NCI-H748 (cell line): ENCODE results near the gene SEL1L2.

Experiments
- DNase-seq: peaks from one replicate; lab custom pipeline; 2025; ENCODE audit not compliant: unreplicated experiment; lab: John Stamatoyannopoulos, UW

SEL1L2 gene

DNA sequence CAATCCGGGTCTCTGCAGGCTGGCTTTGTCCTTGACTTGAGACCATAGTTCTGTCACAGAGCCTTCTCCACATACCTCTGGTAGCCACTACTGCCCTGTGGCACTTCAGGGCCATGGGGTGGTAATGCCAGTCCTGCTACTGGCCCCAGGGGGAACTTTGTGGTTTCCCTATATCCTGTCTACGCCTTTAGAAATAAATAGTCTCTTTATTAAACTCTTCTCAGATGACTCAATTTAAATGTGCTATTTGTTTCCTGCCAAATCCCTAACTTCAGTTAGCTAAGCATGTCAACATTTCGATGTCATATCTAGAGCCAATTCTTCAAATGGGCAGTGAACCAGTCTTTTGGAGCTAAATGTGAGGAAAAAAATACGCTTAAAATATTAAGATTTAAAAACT, 60.1 kb downstream of the SEL1L2 start:
- no peak for DNase-seq

DNA sequence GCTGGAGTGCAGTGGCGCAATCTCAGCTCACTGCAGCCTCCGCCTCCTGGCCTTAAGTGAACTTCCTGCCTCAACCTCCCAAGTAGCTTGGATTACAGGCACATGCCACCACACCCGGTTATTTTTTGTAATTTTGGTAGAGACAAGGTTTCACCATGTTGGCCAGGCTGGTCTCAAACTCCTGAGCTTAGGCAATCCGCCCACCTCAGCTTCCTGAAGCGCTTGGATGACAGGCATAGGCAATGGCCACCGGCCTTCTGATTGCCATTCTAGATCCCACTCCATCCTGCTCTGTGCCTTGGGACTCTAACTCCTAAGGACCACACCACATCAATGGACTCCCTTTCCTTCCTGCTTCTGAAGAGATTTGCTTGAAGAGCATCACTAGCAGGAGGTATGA, 60.6 kb downstream of the SEL1L2 start:
- DNase-seq, result no peak

DNA sequence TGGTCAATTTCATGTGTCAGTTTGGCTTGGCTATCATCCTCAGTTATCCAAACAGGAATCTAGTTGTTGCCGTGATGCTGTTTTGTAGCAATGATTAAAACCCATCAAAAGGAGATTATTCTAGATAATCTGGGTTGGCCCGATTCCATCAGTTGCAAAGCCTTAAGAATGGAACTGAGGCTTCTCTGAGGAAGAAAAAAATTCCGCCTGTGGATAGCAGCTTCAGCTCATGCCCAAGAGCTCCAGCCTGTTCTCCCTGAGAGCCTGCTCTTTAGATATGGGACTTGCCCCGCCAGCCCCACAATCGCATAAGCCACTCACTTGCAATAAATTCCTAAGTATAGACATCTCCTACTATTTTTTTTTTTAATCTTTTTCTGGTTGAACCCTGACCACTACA, 61.5 kb downstream of the SEL1L2 start:
- DNase-seq, result no peak

DNA sequence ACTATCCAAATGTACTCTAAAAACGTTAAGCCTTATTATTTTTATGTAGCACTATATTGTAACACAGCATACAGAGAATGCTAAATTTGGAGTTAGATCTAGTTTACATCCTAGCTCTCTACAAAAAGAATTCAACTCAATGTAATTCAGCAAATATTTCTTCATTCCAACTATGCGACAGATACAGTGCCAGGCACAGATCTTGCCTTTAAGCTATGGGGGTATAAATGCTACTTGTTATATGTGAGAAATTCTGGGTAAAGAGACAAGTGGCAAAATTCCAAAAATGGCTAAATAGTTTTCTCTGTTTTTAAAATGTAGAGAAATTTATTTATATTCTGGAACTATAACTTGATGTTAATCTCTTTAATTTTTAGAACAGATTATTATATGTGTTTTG, 63.2 kb downstream of the SEL1L2 start:
- DNase-seq, result no peak

DNA sequence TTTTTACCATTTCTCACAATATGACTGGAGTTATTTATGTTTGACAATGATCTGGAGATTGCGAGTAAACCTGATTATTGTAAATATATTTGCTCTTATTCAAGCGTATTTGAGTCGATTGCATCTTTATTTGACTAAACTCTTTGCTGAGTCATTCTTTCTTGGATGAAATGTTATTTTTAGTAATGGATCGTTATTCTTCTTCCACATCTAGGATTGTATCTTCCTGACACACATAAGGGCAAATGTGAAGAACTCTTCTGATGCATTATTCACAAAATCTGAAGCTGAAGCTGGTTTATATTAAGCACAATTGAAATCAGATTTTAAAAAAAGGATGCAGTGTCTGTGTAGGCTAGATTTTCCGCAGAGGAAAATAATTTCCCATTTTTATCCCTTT, 68.2 kb downstream of the SEL1L2 start:
- DNase-seq, result no peak

DNA sequence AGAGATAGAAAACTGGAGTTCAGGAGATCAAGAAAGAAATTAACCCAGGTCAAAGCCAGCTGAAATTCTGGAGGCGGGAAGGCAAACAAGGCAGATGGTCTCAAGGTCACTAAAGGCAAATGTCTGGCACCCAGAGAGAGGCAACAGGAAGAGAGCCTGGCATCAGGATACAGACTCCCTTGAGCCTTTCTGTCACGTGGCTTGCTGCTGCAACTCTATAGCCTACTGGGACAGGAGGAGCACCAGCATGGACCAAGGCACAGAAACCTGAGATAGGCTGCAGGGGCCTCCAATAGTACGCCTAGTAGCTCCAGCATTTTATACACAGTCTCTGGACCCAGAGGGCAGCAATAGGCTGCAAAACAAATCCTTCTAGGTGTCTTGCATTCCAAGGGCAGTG, 75.1 kb downstream of the SEL1L2 start:
- DNase-seq, result no peak

DNA sequence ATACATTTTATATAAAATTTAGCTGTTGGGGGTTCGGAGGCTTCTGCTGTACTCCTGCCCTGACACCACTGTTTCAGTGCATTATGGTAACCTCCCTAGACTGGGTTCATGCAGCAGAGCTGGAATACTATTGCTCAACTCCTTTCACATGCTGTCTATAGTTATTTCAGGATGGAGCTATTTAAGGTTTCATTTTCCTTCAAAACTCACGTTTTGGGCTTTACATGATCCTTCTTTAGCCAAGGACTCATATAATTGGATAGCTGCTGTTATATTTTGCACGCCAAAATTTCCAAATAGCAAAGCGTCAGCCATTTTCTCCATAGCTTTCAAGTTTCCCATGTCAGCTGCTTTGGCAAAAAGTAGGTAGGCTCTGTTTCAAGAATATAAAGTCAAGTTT, 76.8 kb downstream of the SEL1L2 start:
- no peak for DNase-seq

DNA sequence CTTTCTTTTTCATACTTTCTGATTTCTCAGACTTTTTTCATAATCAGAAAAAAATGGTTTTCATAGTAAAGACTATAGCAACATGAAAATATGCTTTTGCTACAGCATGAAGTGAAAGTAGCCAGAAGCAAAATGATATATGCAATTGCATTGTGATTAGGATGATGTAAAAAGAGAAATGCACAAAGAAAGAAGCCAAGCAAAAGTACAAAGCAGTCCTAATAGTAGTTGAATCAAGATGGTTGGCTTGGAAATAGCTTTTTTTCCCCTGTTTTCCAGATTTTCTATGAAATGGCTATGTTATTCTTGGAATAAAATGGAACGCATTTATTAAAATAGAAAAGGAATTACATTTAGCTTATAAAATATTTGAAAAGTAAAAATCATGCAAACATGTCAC, 77.3 kb downstream of the SEL1L2 start:
- DNase-seq, result no peak

DNA sequence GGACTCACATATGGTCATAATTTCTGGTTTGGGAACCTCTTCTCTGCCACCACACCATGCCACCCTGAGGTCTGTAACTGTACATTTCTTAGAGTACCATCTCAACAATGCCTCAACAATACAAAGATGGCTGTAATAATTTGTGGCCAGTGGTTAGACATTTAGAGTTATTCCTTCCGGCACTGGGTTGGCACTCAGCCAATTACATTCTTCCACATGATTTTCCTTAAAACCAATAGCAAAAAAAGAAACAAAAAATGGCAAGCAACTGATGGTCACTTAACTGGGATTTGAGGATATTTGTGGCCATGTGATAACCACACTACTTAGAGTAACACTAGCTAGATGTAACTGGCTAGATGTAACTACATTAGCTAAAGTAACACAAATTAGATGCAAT, 79.9 kb downstream of the SEL1L2 start:
- no peak for DNase-seq

DNA sequence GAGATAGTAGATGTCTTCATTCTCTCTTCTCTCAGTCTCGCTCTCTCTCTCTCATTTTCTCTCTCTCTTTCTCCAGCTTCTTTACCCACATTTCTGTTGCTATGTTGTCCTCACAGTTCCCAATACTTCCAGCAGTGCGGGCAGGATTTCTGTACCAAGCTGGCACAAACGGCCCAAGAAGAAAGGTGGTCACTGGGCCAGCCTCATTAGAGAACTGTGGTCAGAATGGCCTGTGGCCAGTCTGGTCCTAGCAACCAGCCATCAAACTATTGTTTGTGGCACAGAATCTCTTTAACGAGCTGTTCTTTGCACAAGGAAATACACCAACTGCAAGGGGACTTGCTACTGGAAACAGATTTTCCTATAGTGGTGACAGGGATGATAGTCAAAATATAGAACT, 81.3 kb downstream of the SEL1L2 start:
- no peak for DNase-seq

DNA sequence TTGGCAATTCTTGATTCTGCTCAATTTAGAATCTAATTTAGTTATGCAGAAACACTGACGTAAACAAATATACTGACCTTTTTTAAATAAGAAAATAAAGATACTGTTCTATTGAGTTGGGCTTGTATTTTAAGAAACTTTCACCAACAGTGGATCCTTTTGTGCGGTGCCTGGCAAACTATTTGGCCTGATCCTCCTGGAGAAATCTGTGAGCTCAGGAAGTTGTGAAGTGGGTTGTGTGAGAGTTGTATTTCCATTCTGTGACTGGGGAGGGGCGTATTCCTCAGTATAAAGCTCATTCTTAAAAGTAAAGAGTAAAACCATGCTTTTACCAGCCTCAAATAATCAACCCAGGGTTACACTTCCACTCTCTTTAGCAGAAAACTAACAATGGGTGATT, 85.6 kb downstream of the SEL1L2 start:
- DNase-seq, result no peak

DNA sequence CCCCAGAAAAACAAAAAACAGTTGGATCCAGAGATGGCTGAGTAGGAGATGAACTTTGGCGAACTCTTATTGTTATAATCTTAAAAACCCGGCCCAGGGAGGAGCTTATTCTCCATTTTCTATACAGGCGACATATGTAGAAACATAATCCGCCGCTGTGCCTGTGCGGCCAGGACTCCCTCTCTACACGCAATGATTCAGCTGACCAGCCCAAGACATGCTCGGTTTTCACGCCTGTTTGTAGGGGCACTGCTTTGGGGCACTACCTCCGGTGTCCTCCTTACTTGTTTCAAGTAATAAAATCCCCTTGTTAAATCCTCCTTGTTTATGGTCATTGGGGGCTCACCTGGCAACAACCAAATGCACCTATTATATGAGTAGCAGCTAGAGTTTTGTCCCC, 89.9 kb downstream of the SEL1L2 start:
- no peak for DNase-seq

DNA sequence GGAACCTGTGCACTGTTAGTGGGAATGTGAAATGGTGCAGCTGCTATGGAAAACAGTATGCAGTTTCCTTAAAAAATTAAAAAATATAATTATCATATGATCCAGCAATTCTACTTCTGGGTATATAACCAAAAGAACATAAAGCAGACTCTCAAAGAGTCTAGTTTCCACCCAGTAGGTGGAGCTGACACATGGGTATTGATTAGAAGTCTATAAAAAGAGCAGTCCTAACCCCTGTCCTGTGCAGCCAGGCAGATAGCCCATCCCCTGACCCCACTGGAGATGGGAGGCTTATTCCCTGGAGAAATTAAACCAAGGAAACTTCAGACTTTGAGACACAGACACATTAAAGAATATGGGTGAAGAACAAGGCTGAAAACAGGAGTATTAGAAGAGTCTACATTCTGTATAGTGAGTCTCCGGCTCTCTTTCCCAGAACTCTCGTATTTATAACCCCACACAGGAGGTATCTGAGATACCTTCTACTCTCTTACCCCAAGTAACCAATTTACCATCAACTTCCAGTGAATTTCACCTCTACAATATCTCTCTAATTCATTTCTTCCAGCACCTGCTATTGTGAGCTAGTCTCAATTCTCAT, 92.3 kb downstream of the SEL1L2 start:
- no peak for DNase-seq

DNA sequence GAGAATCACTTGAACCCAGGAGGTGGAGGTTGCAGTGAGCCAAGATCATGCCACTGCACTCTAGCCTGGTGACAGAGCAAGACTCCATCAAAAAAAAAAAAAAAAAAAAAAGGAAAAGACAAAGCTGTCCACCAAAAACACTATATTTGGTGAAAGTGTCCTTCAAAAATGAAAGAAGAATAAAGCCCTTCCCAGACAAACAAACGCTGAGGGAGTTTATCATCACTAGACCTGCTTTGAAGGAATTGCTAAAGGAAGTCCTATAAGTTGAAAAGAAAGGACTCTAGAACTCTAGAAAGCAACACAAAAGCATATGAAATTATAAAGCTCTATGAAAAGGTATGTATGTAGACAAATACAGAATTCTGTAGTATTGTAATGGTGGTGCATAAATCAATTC, 98.8 kb downstream of the SEL1L2 start:
- DNase-seq, result no peak

DNA sequence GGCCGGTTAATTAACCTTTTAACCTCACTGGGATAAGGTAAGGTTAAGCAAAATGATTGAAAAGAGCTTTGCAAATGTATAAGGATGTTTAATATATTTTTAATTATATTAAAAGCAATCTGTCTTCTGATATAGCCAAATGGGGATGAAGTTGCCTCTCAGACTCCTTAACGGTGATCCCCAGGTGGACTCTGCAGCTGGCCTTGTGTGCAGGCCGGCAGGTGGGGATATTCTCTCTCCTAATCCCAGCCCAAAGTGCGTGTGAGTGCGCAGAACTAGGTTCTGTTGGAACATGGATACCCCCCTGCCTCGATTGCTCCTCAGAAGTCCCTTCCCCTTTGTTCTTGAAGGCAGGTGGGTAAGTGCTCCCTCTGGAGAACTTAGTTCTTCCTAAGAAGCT, 105.6 kb downstream of the SEL1L2 start:
- DNase-seq, result no peak

DNA sequence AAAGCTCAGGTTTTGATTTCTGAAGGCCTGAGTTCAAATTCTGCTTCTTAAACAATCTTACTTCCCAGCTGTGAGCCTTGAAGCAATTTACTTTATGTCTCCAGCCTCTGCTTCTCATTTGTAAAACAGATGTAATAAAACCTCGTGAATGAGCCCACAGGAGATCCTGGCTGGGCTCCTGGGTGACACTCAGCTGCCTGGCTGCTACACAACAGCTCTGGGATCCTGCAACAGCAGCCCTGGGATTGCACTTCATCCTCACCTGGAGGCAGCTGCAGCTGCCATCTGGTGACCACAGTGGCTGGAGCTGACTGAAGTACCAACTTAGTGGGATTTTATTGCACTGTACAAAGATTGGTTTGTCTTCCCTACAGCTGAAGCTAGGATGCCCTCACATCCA, 107.0 kb downstream of the SEL1L2 start:
- DNase-seq, result no peak

DNA sequence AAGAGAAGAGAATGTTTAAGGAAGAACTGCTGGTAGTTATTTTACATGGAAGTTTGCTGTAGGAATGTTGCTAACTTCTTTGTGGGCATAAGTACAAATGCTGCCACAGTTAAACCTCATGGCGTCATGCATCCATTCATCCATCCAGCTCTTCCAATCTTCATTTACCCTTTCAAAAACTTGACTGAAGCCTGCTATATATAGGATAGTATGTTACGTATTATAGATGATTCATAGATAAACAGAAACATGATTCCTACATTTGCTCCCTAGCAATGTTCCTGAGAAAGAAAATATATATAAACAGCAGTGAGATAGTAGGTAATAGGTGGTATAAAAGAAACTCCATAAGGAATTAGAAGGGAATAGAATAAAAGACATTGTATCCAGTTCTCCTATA, 111.8 kb downstream of the SEL1L2 start:
- DNase-seq, result no peak

DNA sequence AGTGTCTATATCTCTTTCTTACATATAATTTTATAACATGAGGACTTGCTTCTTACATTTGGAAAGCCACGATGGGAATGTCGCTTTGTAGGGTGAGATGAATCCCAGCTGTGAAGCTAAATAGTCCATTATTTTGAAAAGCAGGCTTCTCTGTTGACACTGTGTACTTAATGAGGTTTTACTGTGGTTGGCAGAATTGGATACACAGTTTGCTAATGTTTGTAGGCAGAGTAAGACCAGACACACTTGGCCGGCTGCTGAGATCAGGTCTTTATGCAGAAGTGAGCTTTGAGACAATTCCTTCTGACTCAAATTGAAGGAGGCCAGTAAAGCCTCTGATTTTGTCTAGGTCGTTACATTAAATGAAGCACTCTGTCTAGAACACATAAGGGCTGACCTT, 112.6 kb downstream of the SEL1L2 start:
- DNase-seq, result peak; percentile 62

DNA sequence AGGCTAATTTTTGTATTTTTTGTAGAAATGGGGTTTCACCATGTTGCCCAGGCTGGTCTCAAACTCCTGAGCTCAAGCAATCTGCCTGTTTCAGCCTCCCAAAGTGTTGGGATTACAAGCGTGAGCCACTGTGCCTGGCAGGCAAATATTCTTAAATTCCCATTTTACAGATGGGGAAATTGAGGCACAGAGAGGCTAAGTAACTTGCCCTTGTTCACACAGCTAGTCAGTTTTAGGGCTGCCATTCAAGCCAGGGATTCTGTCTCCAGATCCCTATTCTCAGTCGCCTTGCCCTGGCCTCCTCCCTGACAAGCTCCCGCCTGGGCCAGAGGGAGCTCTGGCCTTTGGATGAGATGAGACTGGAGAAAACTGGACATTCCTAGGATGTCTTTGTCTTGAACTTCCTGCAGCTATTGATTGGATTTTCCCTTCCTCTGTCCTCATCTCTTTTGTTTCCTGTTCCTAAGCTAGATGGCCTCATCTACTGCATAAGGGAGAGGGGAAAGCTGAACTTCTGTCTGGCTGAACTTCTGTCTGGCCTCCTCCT, 115.1 kb downstream of the SEL1L2 start:
- no peak for DNase-seq

DNA sequence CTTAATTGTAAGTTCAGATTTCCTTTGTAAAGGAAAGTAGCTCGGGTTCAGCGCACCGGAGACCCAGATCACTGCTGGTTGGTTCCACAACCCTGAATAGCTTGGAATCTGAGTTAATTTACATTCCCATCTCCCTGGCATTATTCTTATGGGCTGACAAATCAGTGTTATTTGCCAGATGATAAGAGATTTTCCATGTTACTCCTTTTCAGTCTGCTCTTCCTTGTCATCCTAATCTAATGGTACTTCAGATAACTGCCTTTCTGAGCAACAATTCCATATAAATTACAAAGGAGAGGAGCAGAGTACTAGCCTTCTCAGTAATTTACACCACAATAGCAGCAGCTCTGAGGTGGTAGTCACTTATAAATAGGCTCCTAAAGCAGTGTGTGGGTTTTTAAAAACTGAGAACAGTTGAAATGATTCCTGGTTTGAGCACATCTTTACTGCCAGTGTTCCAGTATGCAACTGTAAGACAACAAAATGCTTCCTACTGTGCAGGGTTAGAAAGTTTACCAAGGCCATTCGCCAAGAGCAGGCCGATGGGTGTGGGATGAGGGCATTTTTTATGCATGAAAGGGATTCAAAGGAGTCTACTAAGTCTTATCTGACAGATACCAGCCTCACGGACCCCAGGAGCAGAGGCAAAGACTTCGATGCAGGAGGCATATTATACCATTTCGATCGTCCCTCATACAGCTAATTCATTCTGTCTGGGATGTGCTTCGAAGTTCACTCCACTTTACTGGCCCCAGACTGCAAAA, 115.8 kb downstream of the SEL1L2 start:
- no peak for DNase-seq

DNA sequence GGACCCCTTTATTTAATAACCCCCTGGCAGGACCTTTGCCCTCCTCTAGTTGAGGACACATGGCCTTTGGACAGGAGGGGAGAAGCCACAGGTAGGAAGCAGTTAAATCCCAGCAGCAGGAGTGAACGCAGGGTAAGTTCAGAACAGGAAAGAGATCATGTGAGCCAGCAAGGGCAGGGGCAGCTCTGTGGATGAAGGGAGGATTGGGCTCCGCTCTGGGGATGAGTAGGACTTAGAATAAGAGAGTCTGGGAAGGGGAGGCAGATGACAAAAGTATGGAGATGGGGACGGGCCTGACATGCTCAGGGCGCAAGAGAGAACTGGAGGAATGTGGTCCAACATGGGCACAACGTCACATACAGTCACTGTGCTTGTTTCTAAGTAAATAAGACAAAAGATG, 116.6 kb downstream of the SEL1L2 start:
- DNase-seq, result no peak

DNA sequence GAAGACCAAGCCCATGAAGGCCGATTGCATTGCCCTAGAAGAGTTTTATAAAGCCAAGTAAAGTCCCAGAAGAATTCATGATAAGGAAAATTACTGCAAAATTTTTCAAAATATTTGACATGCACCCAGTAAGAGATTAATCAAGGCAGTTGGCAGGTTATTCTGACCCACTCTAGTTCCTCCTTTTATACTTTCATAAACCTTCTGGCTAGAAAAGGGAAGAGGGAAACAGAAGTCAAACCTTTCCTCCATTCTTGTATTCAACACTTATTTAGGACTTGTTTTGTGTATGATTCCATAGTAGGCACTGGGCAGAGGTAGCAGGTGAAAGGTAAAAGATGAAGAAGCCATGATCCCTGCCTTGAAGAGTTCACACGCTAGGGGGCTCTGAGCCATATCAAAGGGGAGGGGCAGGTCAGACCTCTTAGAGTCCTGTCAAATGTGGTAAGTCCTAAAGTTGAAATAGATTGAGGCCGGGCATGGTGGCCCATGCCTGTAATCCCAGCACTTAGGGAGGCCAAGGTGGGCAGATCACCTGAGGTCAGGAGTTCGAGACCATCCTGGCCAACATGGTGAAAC, 120.2 kb downstream of the SEL1L2 start:
- DNase-seq, result no peak
